HG02973 (cell line): ENCODE measurements around the gene GTF3C1.

Experiments used
- ATAC-seq: cut with Tn5 transposase; IDR thresholded peaks from one replicate; pipeline ENCODE4 v1.9.1; 2021; ENCODE audit warnings: moderate library complexity; ENCODE audit not compliant: unreplicated experiment

Gene GTF3C1

GRCh38 chr16:27564224-27564623, 14.5 kb upstream of the GTF3C1 start:
- no peak for ATAC-seq

GRCh38 chr16:27561216-27561615, 11.5 kb upstream of the GTF3C1 start:
- ATAC-seq: no peak

DNA sequence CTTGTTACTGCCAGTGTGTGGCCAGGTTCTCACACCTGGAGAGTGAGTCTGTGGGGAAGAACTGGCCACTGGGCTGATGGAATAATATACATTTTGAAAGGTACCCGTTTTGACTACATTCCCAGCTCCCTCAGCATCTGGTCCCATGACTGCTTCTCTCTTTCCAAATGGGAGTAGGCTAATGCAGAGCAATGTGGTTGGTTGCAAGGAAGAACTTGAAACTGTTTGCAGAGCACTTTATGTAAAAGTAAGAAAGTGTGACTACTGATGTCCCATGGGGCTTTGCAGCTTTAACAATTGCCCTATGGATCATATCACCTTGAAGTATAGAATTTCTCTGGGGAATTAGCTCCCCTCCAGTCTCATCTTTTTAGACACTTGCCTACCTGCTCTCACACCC, 9.2 kb upstream of the GTF3C1 start:
- no peak for ATAC-seq

DNA sequence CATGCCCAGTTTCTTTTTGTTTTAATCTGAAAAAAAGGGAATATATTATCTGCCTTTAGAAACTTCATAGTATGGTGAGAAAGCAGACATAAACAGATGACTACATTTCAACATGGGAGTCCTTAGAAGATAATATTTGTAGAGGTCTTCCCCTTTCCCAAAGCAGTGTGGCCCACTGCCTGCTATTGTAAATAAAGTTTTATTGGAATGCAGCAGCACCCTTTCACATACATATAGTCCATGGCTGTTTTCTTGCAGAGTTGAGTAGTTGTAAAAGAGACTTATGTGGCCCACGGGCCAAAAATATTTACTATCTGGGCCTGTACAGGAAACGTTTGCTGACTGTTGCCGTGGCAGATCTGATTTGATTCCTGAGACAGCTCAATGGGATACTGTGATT, 8.7 kb upstream of the GTF3C1 start:
- no peak for ATAC-seq

DNA sequence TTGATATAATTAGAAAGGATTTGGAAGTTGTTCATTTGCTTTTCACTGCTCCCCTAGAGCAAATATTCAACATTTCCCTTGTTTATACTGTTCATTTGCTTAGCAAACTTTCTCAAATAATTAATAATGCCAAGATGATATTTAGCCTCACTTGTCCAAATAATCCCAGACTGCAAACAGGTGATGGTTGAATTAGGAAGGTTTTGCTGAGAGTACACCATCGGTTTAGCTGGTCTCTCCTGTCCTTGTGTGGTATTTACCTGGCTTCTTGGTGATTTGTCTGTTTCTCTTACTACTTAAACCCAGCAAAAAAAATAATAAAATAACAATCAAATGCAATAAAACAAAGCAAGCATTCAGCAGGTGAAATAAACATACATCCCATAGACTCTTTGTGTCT, 6.8 kb upstream of the GTF3C1 start:
- no peak for ATAC-seq

GRCh38 chr16:27551036-27551435, 1.3 kb upstream of the GTF3C1 start:
- ATAC-seq: no peak

GRCh38 chr16:27550582-27550920, 838 bp upstream of the GTF3C1 start:
- no peak for ATAC-seq

- ATAC-seq: no peak
Measured at GRCh38 chr16:27549464-27549745, 308 bp downstream of the GTF3C1 start.

DNA sequence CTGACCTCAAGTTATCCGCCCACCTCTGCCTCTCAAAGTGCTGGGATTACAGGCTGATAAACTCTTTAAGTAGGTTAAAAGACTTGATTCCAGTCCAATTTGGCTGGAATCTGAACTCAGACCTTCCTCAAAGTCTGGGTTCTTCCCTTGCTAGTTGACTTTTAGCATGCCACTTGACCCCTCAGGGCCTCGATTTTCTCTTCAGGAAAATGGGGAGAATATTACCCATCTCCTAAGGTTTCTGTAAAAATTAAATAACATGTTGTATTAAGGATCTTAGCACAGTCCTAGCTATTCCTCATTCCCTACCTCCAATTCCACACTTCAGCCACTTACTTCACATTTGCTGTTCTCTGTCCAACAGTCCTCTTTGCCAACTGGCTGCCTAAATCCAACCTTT, 1.9 kb downstream of the GTF3C1 start:
- ATAC-seq: no peak

GRCh38 chr16:27547134-27547533, 2.6 kb downstream of the GTF3C1 start:
- no peak for ATAC-seq

GRCh38 chr16:27544671-27545070, 5.0 kb downstream of the GTF3C1 start:
- no peak for ATAC-seq

DNA sequence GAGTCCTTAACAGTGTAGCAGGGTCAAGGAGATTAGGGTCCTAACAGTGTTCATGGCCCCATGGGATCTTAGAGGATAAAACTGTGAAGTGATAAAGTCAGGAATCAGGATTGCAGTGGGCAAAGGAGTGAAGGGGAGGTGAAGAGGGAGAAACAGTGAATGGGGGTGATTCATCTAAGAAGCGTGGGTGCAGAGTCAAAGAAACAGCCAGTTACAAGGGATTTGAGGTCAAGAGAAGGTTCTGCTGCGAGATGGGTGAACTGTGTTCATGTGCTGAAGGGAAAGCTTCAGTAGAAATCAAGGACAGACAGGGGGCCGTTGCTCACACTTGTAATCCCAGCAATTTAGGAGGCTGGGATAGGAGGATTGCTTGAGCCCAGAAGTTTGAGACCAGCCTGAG, 5.9 kb downstream of the GTF3C1 start:
- ATAC-seq: no peak

DNA sequence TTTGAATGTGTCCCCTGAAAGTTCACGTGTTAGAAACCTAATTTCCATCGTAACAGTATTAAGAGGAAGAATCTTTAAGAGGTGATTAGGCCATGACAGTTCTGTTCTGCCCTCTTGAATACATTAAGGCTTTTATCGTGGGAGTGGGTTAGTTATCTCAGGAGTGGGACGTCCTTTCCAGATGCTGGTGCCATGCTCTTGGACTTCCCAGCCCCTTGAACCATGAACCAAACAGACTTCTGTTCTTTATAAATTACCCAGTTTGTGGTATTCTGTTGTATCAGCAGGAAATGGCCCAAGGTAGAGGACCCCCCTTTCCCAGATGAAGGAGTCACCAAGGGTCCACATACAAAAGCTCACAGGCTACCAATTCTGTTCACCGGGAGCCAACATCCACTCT, 10.1 kb downstream of the GTF3C1 start:
- ATAC-seq: no peak

- no peak for ATAC-seq
Measured at GRCh38 chr16:27539120-27539519, 10.6 kb downstream of the GTF3C1 start.

GRCh38 chr16:27538528-27538927, 11.2 kb downstream of the GTF3C1 start:
- no peak for ATAC-seq

GRCh38 chr16:27534256-27534655, 15.5 kb downstream of the GTF3C1 start:
- ATAC-seq: no peak

GRCh38 chr16:27531826-27532800, 17.6 kb downstream of the GTF3C1 start:
- ATAC-seq: no peak

- no peak for ATAC-seq
Measured at GRCh38 chr16:27531186-27531585, 18.5 kb downstream of the GTF3C1 start.

DNA sequence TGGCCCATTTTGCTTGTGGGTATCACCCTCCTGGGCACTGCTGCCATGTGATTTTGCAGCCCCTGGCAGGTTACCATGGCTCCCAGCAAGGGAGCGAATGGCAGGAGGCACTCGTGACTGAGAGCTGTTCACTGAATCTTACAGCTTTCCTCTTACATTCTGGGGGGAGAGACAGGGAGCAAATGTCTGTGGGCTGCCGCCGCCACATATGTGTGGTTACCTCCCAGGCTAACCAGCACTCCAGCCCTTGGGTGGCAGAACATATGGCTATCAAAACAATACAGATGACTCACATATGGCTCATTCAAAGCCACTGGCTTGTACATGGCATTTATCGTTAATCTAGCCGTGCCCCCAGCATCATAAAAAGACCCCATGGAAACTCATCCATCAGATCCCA, 19.8 kb downstream of the GTF3C1 start:
- ATAC-seq: no peak

DNA sequence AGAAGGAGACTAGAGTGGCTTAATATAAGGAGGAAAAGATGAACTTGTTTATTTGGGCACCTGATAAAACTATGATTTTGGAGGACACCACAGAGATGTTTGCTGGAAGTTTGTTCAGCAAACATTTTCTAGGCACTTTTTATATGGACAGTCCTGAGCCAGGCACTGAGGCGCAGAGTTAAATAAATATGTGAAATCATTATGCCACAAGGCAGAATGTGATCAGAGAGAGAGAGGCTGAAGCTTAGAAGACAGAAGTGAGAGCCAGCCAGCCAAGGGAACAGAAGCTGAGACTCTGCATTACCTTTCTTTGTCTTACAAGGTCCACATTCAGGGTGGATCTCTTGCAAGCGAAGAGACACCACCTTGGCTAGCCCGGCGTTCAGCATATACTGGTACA, 21.4 kb downstream of the GTF3C1 start:
- no peak for ATAC-seq

GRCh38 chr16:27526180-27526579, 23.5 kb downstream of the GTF3C1 start:
- ATAC-seq: no peak

GRCh38 chr16:27522173-27522707, 27.5 kb downstream of the GTF3C1 start:
- ATAC-seq: no peak
